Measurements from ENCODE around the gene NPM1.
A peak's percentile ranks its signal among the peaks of the same experiment; 100 is the strongest.
"Not testable (repeated sequence)": the region's sequence is repeated elsewhere in the genome, so short reads cannot be mapped to it uniquely, and the experiment has no call there.

GRCh38 chr5:171363249-171363648, 24.4 kb upstream of the NPM1 start:
- TF ChIP-seq CTCF (IDR thresholded peaks at IDR 0.05); NFE2L1 (CRISPR knock-in tag; IDR thresholded peaks at IDR 0.05); CREM (CRISPR knock-in tag; IDR thresholded peaks at IDR 0.05); JUN (CRISPR knock-in tag; IDR thresholded peaks at IDR 0.05); ZNF281 (CRISPR knock-in tag; IDR thresholded peaks at IDR 0.05); KAT7 (CRISPR knock-in tag; IDR thresholded peaks at IDR 0.05; ENCODE audit: borderline replicate concordance); ZBTB21 (CRISPR knock-in tag; IDR thresholded peaks at IDR 0.05; ENCODE audit: borderline replicate concordance): not testable (repeated sequence)
- TF ChIP-seq, protein P1, sequence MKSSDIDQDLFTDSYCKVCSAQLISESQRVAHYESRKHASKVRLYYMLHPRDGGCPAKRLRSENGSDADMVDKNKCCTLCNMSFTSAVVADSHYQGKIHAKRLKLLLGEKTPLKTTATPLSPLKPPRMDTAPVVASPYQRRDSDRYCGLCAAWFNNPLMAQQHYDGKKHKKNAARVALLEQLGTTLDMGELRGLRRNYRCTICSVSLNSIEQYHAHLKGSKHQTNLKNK (CRISPR knock-in tag; IDR thresholded peaks at IDR 0.05), result not testable (repeated sequence)
- TF ChIP-seq, protein P2, sequence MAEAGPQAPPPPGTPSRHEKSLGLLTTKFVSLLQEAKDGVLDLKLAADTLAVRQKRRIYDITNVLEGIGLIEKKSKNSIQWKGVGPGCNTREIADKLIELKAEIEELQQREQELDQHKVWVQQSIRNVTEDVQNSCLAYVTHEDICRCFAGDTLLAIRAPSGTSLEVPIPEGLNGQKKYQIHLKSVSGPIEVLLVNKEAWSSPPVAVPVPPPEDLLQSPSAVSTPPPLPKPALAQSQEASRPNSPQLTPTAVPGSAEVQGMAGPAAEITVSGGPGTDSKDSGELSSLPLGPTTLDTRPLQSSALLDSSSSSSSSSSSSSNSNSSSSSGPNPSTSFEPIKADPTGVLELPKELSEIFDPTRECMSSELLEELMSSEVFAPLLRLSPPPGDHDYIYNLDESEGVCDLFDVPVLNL (CRISPR knock-in tag; IDR thresholded peaks at IDR 0.05; ENCODE audit: borderline replicate concordance, low read depth), result not testable (repeated sequence)
- TF ChIP-seq ZNF121 (CRISPR knock-in tag; IDR thresholded peaks at IDR 0.05), result peak; percentile 42; the same call in 1 of the 2 replicates
